ENCODE measurements around the gene AGPAT3.

Gene AGPAT3

GRCh38 chr21:43939443-43940328 lies 74.7 kb downstream of the AGPAT3 start:
- no peak for DNase-seq

GRCh38 chr21:43940329-43941050 lies 75.5 kb downstream of the AGPAT3 start:
- DNase-seq, result no peak

GRCh38 chr21:43942201-43942600 lies 77.2 kb downstream of the AGPAT3 start:
- no peak for DNase-seq

GRCh38 chr21:43942621-43943020 lies 77.6 kb downstream of the AGPAT3 start:
- DNase-seq, result no peak

- no peak for DNase-seq
These were observed 78.6 kb downstream of the AGPAT3 start for GRCh38 chr21:43943512-43944077.

GRCh38 chr21:43944078-43944633 lies 79.1 kb downstream of the AGPAT3 start:
- DNase-seq, result no peak

- no peak for DNase-seq
These were observed 79.7 kb downstream of the AGPAT3 start for GRCh38 chr21:43944757-43945156.

GRCh38 chr21:43948740-43949498 lies 83.9 kb downstream of the AGPAT3 start:
- DNase-seq, result no peak

GRCh38 chr21:43949499-43950208 lies 84.6 kb downstream of the AGPAT3 start:
- DNase-seq, result no peak

GRCh38 chr21:43950481-43950880 lies 85.5 kb downstream of the AGPAT3 start:
- no peak for DNase-seq

- no peak for DNase-seq
These were observed 85.9 kb downstream of the AGPAT3 start for GRCh38 chr21:43950936-43951335.

GRCh38 chr21:43951911-43952703 lies 87.1 kb downstream of the AGPAT3 start:
- no peak for DNase-seq

GRCh38 chr21:43953021-43953420 lies 88.0 kb downstream of the AGPAT3 start:
- no peak for DNase-seq

- DNase-seq, result no peak
These were observed 89.0 kb downstream of the AGPAT3 start for GRCh38 chr21:43954042-43954441.

GRCh38 chr21:43954896-43955295 lies 89.9 kb downstream of the AGPAT3 start:
- no peak for DNase-seq

- DNase-seq, result no peak
These were observed 91.1 kb downstream of the AGPAT3 start for GRCh38 chr21:43956019-43956669.

- DNase-seq, result no peak
These were observed 91.6 kb downstream of the AGPAT3 start for GRCh38 chr21:43956670-43957035.

GRCh38 chr21:43957128-43957571 lies 92.1 kb downstream of the AGPAT3 start:
- no peak for DNase-seq

GRCh38 chr21:43957611-43958362 lies 92.8 kb downstream of the AGPAT3 start:
- no peak for DNase-seq

Measured in activated T-cell treated with anti-CD3 and anti-CD28 coated beads, Interleukin-2, amount 50 U/mL, for 48 hours (primary cell).